Thoracic aorta (tissue), 2 donors: ENCODE results near the gene LCE2B. TPM values are rescaled to one million over a fixed set of nuclear protein-coding genes. Genes with fewer than 3 reads are reported as not detected.

Experiments used
- ATAC-seq: fragments of 150-250 bp; one replicate; pipeline ENCODE4 v1.8.0; 2017; ENCODE audit warnings: low read depth; ENCODE audit not compliant: insufficient number of reproducible peaks, low FRiP score
- DNase-seq: peaks from one replicate; pipeline ENCODE4 v3.0.0-alpha.2; 2020; ENCODE audit warnings: low spot score
- H3K27ac ChIP-seq, 2 donors: fragments of 200-600 bp; sonication (generic); 1 replicate in 1 of 2; 2 replicates in 1 of 2; pipeline ENCODE4 v1.5.1; 2016; ENCODE audit warnings: mild to moderate bottlenecking in 2 of 2, moderate library complexity in 2 of 2
- H3K27me3 ChIP-seq: fragments of 200-600 bp; sonication (generic); replicated peaks from 2 replicates; pipeline ENCODE4 v1.6.0; 2016; ENCODE audit warnings: mild to moderate bottlenecking; ENCODE audit not compliant: insufficient read depth
- H3K36me3 ChIP-seq: fragments of 200-600 bp; sonication (generic); one replicate; pipeline ENCODE4 v1.5.1; 2016
- H3K4me1 ChIP-seq, 2 donors: fragments of 200-600 bp; sonication (generic); 1 replicate in 1 of 2; 2 replicates in 1 of 2; pipeline versions ENCODE4 v1.5.1 to v1.6.0; 2016; ENCODE audit warnings: low read depth in 2 of 2, mild to moderate bottlenecking in 1 of 2; ENCODE audit not compliant: control insufficient read depth in 1 of 2
- H3K4me3 ChIP-seq: fragments of 200-600 bp; sonication (generic); 2 replicates; pipeline ENCODE4 v1.5.1; 2016; ENCODE audit warnings: mild to moderate bottlenecking
- H3K9me3 ChIP-seq: fragments of 200-600 bp; sonication (generic); 2 replicates; pipeline ENCODE4 v1.5.1; 2016
- CTCF ChIP-seq: fragments of 200-600 bp; sonication (generic); IDR thresholded peaks from one replicate; pipeline ENCODE4 v1.5.1; 2019; ENCODE audit warnings: antibody characterized with exemption
- total RNA-seq, 2 donors: library from RNA; depleted of rRNA; stranded (reverse); fragments of >200 nt; gene quantifications; one replicate each; pipeline versions ENCODE4 v1.1.0 to v1.2.3, GENCODE V29; 2016

LCE2B gene
- total RNA-seq, 2 donors from 2014 or later = 2.4 TPM; not detected in 1

GRCh38 chr1:152697701-152698600, 12.0 kb downstream of the LCE2B start, which contains the start of gene LCE2A:
TSS of gene LCE2A (plus strand) at chr1:152698345. CDS start at chr1:152698902, 557 bp downstream.
- no peaks in the 10 kb centered on the region for H3K4me1 ChIP-seq
- TF ChIP-seq CTCF = no peak
- H3K9me3 ChIP-seq = no peaks in the 10 kb centered on the region
- H3K27me3 ChIP-seq = no peaks in the 10 kb centered on the region
- no peak for DNase-seq
- H3K4me3 ChIP-seq = no peak within 1 kb of the TSS
- no peak within 1 kb of the TSS for H3K27ac ChIP-seq
- no peaks in the 10 kb centered on the region for H3K36me3 ChIP-seq
- no peak for ATAC-seq

- no peak for TF ChIP-seq CTCF
- H3K4me3 ChIP-seq = no peak overlapping the region
- no peaks in the 10 kb centered on the region for H3K9me3 ChIP-seq
- no peaks in the 10 kb centered on the region for H3K4me1 ChIP-seq
- no peak overlapping the region for H3K27ac ChIP-seq
- no peaks in the 10 kb centered on the region for H3K36me3 ChIP-seq
- DNase-seq (no peak), ATAC-seq (no peak)
- H3K27me3 ChIP-seq = no peaks in the 10 kb centered on the region
These were observed 13.8 kb downstream of the LCE2B start for GRCh38 chr1:152699746-152700145.

GRCh38 chr1:152707860-152708259, 21.9 kb downstream of the LCE2B start, which contains the start of gene LCE4A:
TSS of gene LCE4A (plus strand) at chr1:152708160. CDS start at chr1:152709076, 916 bp downstream.
- Histone ChIP-seq H3K27ac (no peak within 1 kb of the TSS), H3K9me3 (no peaks in the 10 kb centered on the region), H3K27me3 (no peaks in the 10 kb centered on the region), H3K4me1 (no peaks in the 10 kb centered on the region), H3K36me3 (no peaks in the 10 kb centered on the region), H3K4me3 (no peak within 1 kb of the TSS)
- ATAC-seq (no peak), DNase-seq (no peak)
- no peak for TF ChIP-seq CTCF

- no peak overlapping the region for H3K4me3 ChIP-seq
- TF ChIP-seq CTCF = no peak
- no peaks in the 10 kb centered on the region for H3K27me3 ChIP-seq
- no peaks in the 10 kb centered on the region for H3K9me3 ChIP-seq
- DNase-seq = no peak
- H3K4me1 ChIP-seq = no peaks in the 10 kb centered on the region
- H3K27ac ChIP-seq = no peak overlapping the region
- no peaks in the 10 kb centered on the region for H3K36me3 ChIP-seq
- no peak for ATAC-seq
These were observed 32.3 kb downstream of the LCE2B start for GRCh38 chr1:152718238-152718637.

- no peak for TF ChIP-seq CTCF
- DNase-seq (no peak), ATAC-seq (no peak)
These were observed 39.3 kb downstream of the LCE2B start for GRCh38 chr1:152725261-152725660.

More at GRCh38 chr1:152725261-152725660, 39.3 kb downstream of the LCE2B start:
- H3K27ac ChIP-seq = no peak overlapping the region
- H3K4me1 ChIP-seq = no peaks in the 10 kb centered on the region
- no peaks in the 10 kb centered on the region for H3K27me3 ChIP-seq
- no peaks in the 10 kb centered on the region for H3K9me3 ChIP-seq
- H3K4me3 ChIP-seq = no peak overlapping the region
- no peaks in the 10 kb centered on the region for H3K36me3 ChIP-seq
